ENCODE measurements around the gene PDF. TPM values are rescaled to one million over a fixed set of nuclear protein-coding genes. Genes with fewer than 3 reads are reported as not detected.

PDF gene
- polyA plus RNA-seq, 1 experiment, result 4.0 TPM

GRCh38 chr16:69285240-69285639 is 45.1 kb downstream of the PDF start:
- Histone ChIP-seq H3K4me3 (ENCODE audit: low read depth, low read length) (no peak overlapping the region), H3K36me3 (ENCODE audit: control insufficient read depth, insufficient read depth, low read length) (no peaks in the 10 kb centered on the region; the same call in 1 of the 2 replicates), H3K27me3 (ENCODE audit: control insufficient read depth, insufficient read depth, low read length) (no peaks in the 10 kb centered on the region)
- TF ChIP-seq CTCF (IDR thresholded peaks at IDR 0.05; ENCODE audit: insufficient read depth, low read depth, low read length), result no peak
- no peak for DNase-seq (ENCODE audit: low read depth)
- ChIA-PET CTCF (interaction anchor here (0.6 to 6.4 kb wide), 7 partner anchors 9 to 694 kb away, joined by 3 to 98 read pairs (median 3); partner anchors contain the start of gene SNTB2), POLR2A (no interaction called here)

GRCh38 chr16:69283851-69284250 is 46.5 kb downstream of the PDF start:
- no peaks in the 10 kb centered on the region for H3K27me3 ChIP-seq (ENCODE audit: control insufficient read depth, insufficient read depth, low read length)
- H3K4me3 ChIP-seq (ENCODE audit: low read depth, low read length), result no peak overlapping the region
- no peak for TF ChIP-seq CTCF (IDR thresholded peaks at IDR 0.05; ENCODE audit: insufficient read depth, low read depth, low read length)
- ChIA-PET CTCF (interaction anchor here (6.4 kb wide), 1 partner anchor 132 kb away, joined by 98 read pairs; no protein-coding TSS in a partner anchor), POLR2A (no interaction called here)
- no peaks in the 10 kb centered on the region; the same call in 1 of the 2 replicates for H3K36me3 ChIP-seq (ENCODE audit: control insufficient read depth, insufficient read depth, low read length)
- DNase-seq (ENCODE audit: low read depth), result no peak

GRCh38 chr16:69277413-69277812 is 53.0 kb downstream of the PDF start:
- CTCF ChIA-PET, result interaction anchor here (2.1 kb wide), 1 partner anchor 9 kb away, joined by 13 read pairs; no protein-coding TSS in a partner anchor
- POLR2A ChIA-PET, result interaction anchor here (0.8 kb wide), 1 partner anchor 117 kb away, joined by 16 read pairs; no protein-coding TSS in a partner anchor
- TF ChIP-seq CTCF (IDR thresholded peaks at IDR 0.05; ENCODE audit: insufficient read depth, low read depth, low read length), result no peak
- Histone ChIP-seq H3K27me3 (ENCODE audit: control insufficient read depth, insufficient read depth, low read length) (no peaks in the 10 kb centered on the region), H3K36me3 (ENCODE audit: control insufficient read depth, insufficient read depth, low read length) (no peaks in the 10 kb centered on the region), H3K4me3 (ENCODE audit: low read depth, low read length) (no peak overlapping the region)
- no peak for DNase-seq (ENCODE audit: low read depth)

Other genes starting within 250 kb of the PDF start
- gene HAS3, start 224.9 kb downstream of the PDF start, polyA plus RNA-seq (2011; rRNA removed), result 1.8 and 2.3 TPM in 2 replicates
- 128 and 161 TPM in 2 replicates for gene CHTF8, start 198.0 kb downstream of the PDF start, polyA plus RNA-seq (2011; rRNA removed)
- 59.2 and 60.7 TPM in 2 replicates for gene UTP4, start 197.9 kb downstream of the PDF start, polyA plus RNA-seq (2011; rRNA removed)
- 43.1 and 50.5 TPM in 2 replicates for gene SNTB2, start 143.4 kb downstream of the PDF start, polyA plus RNA-seq (2011; rRNA removed)
- 14.5 and 19.4 TPM in 2 replicates for gene VPS4A, start 19.2 kb downstream of the PDF start, polyA plus RNA-seq (2011; rRNA removed)
- gene COG8, start 9.0 kb upstream of the PDF start, polyA plus RNA-seq (2011; rRNA removed), result 25.2 and 31.6 TPM in 2 replicates
- gene NIP7, start 9.2 kb upstream of the PDF start, polyA plus RNA-seq (2011; rRNA removed), result 6.4 and 9.1 TPM in 2 replicates
- gene TMED6, start 21.2 kb upstream of the PDF start, polyA plus RNA-seq (2011; rRNA removed), result 0.13 TPM in 1 of 2 replicates, not detected in the other
- gene TERF2, start 55.4 kb upstream of the PDF start, polyA plus RNA-seq (2011; rRNA removed), result 9.2 and 11.6 TPM in 2 replicates
- 134 and 196 TPM in 2 replicates for gene CYB5B, start 94.0 kb upstream of the PDF start, polyA plus RNA-seq (2011; rRNA removed)
- gene NFAT5, start 235.4 kb upstream of the PDF start, polyA plus RNA-seq (2011; rRNA removed), result 29.6 and 40.8 TPM in 2 replicates

Data from BJ (cell line).